GM12875 (cell line): ENCODE data around the gene GUCY1A2.

ENCODE experiments used
- H3K4me3 ChIP-seq: one replicate; pipeline ENCODE4 v1.5.1; 2011; ENCODE audit warnings: low read depth, low read length, control low read depth
- CTCF ChIP-seq: IDR thresholded peaks from 2 replicates; pipeline ENCODE4 v1.5.1; 2011; ENCODE audit warnings: low read depth, mild to moderate bottlenecking, control low read depth, inconsistent platforms, low read length, moderate library complexity, borderline replicate concordance; ENCODE audit not compliant: insufficient read depth

The GUCY1A2 gene

GRCh38 chr11:106681435-106681834, 336.8 kb downstream of the GUCY1A2 start:
- no peak overlapping the region for H3K4me3 ChIP-seq
- no peak for TF ChIP-seq CTCF

- no peak overlapping the region for H3K4me3 ChIP-seq
- TF ChIP-seq CTCF = no peak
Measured at GRCh38 chr11:106679581-106679980, 338.7 kb downstream of the GUCY1A2 start.

GRCh38 chr11:106679181-106679580, 339.1 kb downstream of the GUCY1A2 start:
- H3K4me3 ChIP-seq = no peak overlapping the region
- no peak for TF ChIP-seq CTCF

GRCh38 chr11:106670069-106670468, 348.2 kb downstream of the GUCY1A2 start:
- no peak overlapping the region for H3K4me3 ChIP-seq
- TF ChIP-seq CTCF = no peak

GRCh38 chr11:106668147-106668546, 350.1 kb downstream of the GUCY1A2 start:
- TF ChIP-seq CTCF = no peak
- no peak overlapping the region for H3K4me3 ChIP-seq

GRCh38 chr11:106656646-106657045, 361.6 kb downstream of the GUCY1A2 start:
- no peak for TF ChIP-seq CTCF
- no peak overlapping the region for H3K4me3 ChIP-seq

GRCh38 chr11:106644824-106645223, 373.5 kb downstream of the GUCY1A2 start:
- no peak overlapping the region for H3K4me3 ChIP-seq
- TF ChIP-seq CTCF = no peak
